SK-N-SH (cell line): ENCODE results near the gene SNPH. TPM values are rescaled to one million over a fixed set of nuclear protein-coding genes. Genes with fewer than 3 reads are reported as not detected.

Experiments used
- CTCF ChIA-PET: fragments of 300-600, 350-600 bp; formaldehyde crosslinking; extraction: SDS; loops from one replicate; lab custom pipeline; 2021; lab: Yijun Ruan, JAX
- POLR2A ChIA-PET: fragments of 350-600 bp; sonication (Branson Sonifier 250); formaldehyde crosslinking; extraction: SDS; loops from one replicate; lab custom pipeline; 2020; ENCODE audit warnings: antibody characterized with exemption, inconsistent platforms; lab: Yijun Ruan, JAX
- DNase-seq: peaks from one replicate; pipeline ENCODE4 v3.0.0; 2012
- H2AFZ ChIP-seq: fragments of 200-600 bp; sonication (generic); 2 replicates; pipeline ENCODE4 v1.8.1; 2016; ENCODE audit warnings: antibody characterized with exemption, mild to moderate bottlenecking, low read depth
- H3F3A ChIP-seq: fragments of 200-600 bp; sonication (generic); replicated peaks from 2 replicates; pipeline ENCODE3; 2016; ENCODE audit warnings: antibody characterized with exemption, mild to moderate bottlenecking; ENCODE audit not compliant: insufficient read depth
- H3K27ac ChIP-seq, 2 experiments: fragments of 200-500 bp in 1 of 2; fragments of 200-600 bp in 1 of 2; sonication (Bioruptor generic) in 1 of 2; sonication (generic), shearing (Covaris generic) in 1 of 2; 2 replicates each; pipeline versions ENCODE4 v1.5.1 to v1.6.1; 2014 to 2016; ENCODE audit warnings: low read depth in 2 of 2, inconsistent platforms in 1 of 2, low read length in 1 of 2, mild to moderate bottlenecking in 1 of 2, mixed read lengths in 1 of 2
- H3K27me3 ChIP-seq: fragments of 200-600 bp; sonication (generic), shearing (Covaris generic); 2 replicates; pipeline ENCODE4 v1.6.1; 2016; ENCODE audit warnings: mixed run types; ENCODE audit not compliant: insufficient read depth
- H3K36me3 ChIP-seq, 2 experiments: fragments of 200-500 bp in 1 of 2; fragments of 200-600 bp in 1 of 2; sonication (Bioruptor generic) in 1 of 2; sonication (generic) in 1 of 2; replicated peaks in 1 of 2; 2 replicates each; pipeline versions ENCODE3 to v1.5.1; 2014 to 2016; ENCODE audit warnings: low read length in 1 of 2, mild to moderate bottlenecking in 1 of 2; ENCODE audit not compliant: insufficient read depth in 2 of 2, control insufficient read depth in 1 of 2
- H3K4me1 ChIP-seq, 2 experiments: fragments of 200-500 bp in 1 of 2; fragments of 200-600 bp in 1 of 2; sonication (Bioruptor generic) in 1 of 2; sonication (generic), shearing (Covaris generic) in 1 of 2; 2 replicates each; pipeline versions ENCODE4 v1.5.1 to v1.6.1; 2014 to 2016; ENCODE audit warnings: low read depth in 1 of 2, low read length in 1 of 2, mixed run types in 1 of 2; ENCODE audit not compliant: insufficient read depth in 2 of 2, control insufficient read depth in 1 of 2
- H3K4me2 ChIP-seq: fragments of 200-600 bp; sonication (generic), shearing (Covaris generic); 2 replicates; pipeline ENCODE4 v1.6.1; 2017; ENCODE audit warnings: mixed run types
- H3K4me3 ChIP-seq, 2 experiments: fragments of 200-500 bp in 1 of 2; fragments of 200-600 bp in 1 of 2; sonication (Bioruptor generic) in 1 of 2; sonication (generic), shearing (Covaris generic) in 1 of 2; 2 replicates each; pipeline versions ENCODE4 v1.5.1 to v1.8.1; 2014 to 2016; ENCODE audit warnings: low read depth in 2 of 2, inconsistent platforms in 1 of 2, low read length in 1 of 2, mild to moderate bottlenecking in 1 of 2, mixed read lengths in 1 of 2, moderate library complexity in 1 of 2
- H3K79me2 ChIP-seq: fragments of 200-600 bp; sonication (generic); 2 replicates; pipeline ENCODE4 v1.8.1; 2017; ENCODE audit warnings: mild to moderate bottlenecking; ENCODE audit not compliant: insufficient read depth
- H3K9ac ChIP-seq: fragments of 200-600 bp; sonication (generic); 2 replicates; pipeline ENCODE4 v1.6.1; 2017; ENCODE audit warnings: mixed run types
- H3K9me2 ChIP-seq: fragments of 200-600 bp; sonication (generic); 2 replicates; pipeline ENCODE4 v1.6.1; 2017; ENCODE audit warnings: mixed run types
- H3K9me3 ChIP-seq: fragments of 200-600 bp; sonication (generic); 2 replicates; pipeline ENCODE4 v1.6.1; 2017; ENCODE audit warnings: mixed run types, mild to moderate bottlenecking, moderate library complexity
- H4K20me1 ChIP-seq: fragments of 200-600 bp; sonication (generic); 2 replicates; pipeline ENCODE4 v1.6.1; 2017; ENCODE audit warnings: mild to moderate bottlenecking, mixed run types; ENCODE audit not compliant: insufficient read depth
- EZH2phosphoT487 ChIP-seq: fragments of 200-600 bp; sonication (generic); IDR thresholded peaks from 2 replicates; pipeline ENCODE4 v1.6.1; 2017; ENCODE audit warnings: low read depth, mixed run types, mild to moderate bottlenecking, antibody characterized with exemption, moderate library complexity, borderline replicate concordance
- FOSL2 ChIP-seq: IDR thresholded peaks from 2 replicates; pipeline ENCODE4 v1.4.0; 2012; ENCODE audit warnings: low read depth, mild to moderate bottlenecking, moderate library complexity, borderline replicate concordance
- FOXM1 ChIP-seq: IDR thresholded peaks from 2 replicates; pipeline ENCODE4 v1.4.0; 2012; ENCODE audit warnings: low read depth, mild to moderate bottlenecking
- JUND ChIP-seq: IDR thresholded peaks from 2 replicates; pipeline ENCODE4 v1.4.0; 2012
- NFIC ChIP-seq: IDR thresholded peaks from 2 replicates; pipeline ENCODE4 v1.4.0; 2012; ENCODE audit warnings: borderline replicate concordance
- PBX3 ChIP-seq: IDR thresholded peaks from 2 replicates; pipeline ENCODE4; 2012
- REST ChIP-seq: IDR thresholded peaks from 2 replicates; pipeline ENCODE4 v1.6.1; 2012; ENCODE audit warnings: mild to moderate bottlenecking, low read depth, low read length, moderate library complexity
- RFX5 ChIP-seq: IDR thresholded peaks from 2 replicates; pipeline ENCODE4 v1.6.1; 2012; ENCODE audit warnings: mild to moderate bottlenecking, improper control_type of control experiment, low read length
- RXRA ChIP-seq: IDR thresholded peaks from 2 replicates; pipeline ENCODE4 v1.4.0; 2012; ENCODE audit warnings: low read depth, mild to moderate bottlenecking, borderline replicate concordance
- SMC3 ChIP-seq: IDR thresholded peaks from 2 replicates; pipeline ENCODE4 v1.6.1; 2012; ENCODE audit warnings: low read depth, low read length, improper control_type of control experiment
- TEAD4 ChIP-seq: IDR thresholded peaks from 2 replicates; pipeline ENCODE4 v1.4.0; 2012; ENCODE audit warnings: mild to moderate bottlenecking, borderline replicate concordance; ENCODE audit not compliant: insufficient read depth
- WGBS: methylation state at CpG from one replicate; pipeline ENCODE4 v1.1.6; 2017; ENCODE audit warnings: low lambda C conversion rate; 5-methylcytosine and 5-hydroxymethylcytosine counted together
- polyA plus RNA-seq, 3 experiments: library from polyadenylated mRNA; depleted of rRNA; stranded (reverse); fragments of >200 nt; gene quantifications; 2 replicates each; pipeline ENCODE4 v1.2.3, GENCODE V29; 2012
- TF ChIP-seq, protein P1 (sequence below): fragments of 150-350 bp; IDR thresholded peaks from 2 replicates; pipeline ENCODE4 v1.6.1; 2016; ENCODE audit warnings: mild to moderate bottlenecking, low read depth, low read length
- TF ChIP-seq, protein P2 (sequence below): IDR thresholded peaks from 2 replicates; pipeline ENCODE4 v1.4.0; 2012; ENCODE audit warnings: low read depth, borderline replicate concordance

The SNPH gene
- polyA plus RNA-seq, 1 of the 3 experiments (the other 2 are of a cell fraction): 2.5 TPM

DNA sequence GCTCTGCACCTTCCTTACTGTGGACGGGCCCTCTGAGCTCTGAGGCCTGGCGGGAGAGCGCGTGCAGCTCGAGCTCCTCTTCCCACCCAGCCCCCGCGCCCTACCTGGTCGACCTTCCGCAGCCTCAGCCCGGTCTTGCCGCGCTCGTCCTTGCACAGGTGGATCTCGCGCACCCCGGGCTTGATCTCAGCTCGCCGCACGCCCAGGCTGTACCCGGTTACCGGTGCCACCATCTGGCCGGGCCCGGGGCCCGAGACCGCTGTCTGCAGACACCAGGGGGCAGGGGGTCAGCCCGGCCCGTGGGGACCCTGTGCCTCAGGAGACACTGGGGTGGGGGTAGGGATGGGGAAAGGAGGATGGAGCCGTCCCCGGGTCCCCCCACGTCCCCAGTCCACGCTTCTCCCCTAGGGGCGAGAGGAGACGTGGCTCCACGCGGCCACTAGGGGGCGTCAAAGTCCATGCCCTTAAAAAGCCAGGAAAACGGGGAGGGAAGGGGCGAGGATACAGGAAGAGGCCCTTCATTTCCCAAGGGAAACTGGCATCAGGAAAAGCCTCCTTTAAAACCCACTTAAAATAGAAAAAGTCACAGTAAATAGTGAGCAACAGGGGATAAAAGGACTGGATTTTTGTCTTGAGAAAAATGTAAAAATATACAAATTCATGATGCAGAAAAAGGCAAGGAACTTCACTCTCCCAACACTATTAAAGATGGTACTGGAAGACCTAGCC lies 47.3 kb downstream of the SNPH start (continued):
- TF ChIP-seq REST (no peak), SMC3 (peak; percentile 82), EZH2phosphoT487 (no peak), FOXM1 (no peak), FOSL2 (no peak), PBX3 (no peak), TEAD4 (no peak), JUND (no peak)
- TF ChIP-seq, protein P1, sequence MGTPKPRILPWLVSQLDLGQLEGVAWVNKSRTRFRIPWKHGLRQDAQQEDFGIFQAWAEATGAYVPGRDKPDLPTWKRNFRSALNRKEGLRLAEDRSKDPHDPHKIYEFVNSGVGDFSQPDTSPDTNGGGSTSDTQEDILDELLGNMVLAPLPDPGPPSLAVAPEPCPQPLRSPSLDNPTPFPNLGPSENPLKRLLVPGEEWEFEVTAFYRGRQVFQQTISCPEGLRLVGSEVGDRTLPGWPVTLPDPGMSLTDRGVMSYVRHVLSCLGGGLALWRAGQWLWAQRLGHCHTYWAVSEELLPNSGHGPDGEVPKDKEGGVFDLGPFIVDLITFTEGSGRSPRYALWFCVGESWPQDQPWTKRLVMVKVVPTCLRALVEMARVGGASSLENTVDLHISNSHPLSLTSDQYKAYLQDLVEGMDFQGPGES: no peak
- TF ChIP-seq, protein P2, sequence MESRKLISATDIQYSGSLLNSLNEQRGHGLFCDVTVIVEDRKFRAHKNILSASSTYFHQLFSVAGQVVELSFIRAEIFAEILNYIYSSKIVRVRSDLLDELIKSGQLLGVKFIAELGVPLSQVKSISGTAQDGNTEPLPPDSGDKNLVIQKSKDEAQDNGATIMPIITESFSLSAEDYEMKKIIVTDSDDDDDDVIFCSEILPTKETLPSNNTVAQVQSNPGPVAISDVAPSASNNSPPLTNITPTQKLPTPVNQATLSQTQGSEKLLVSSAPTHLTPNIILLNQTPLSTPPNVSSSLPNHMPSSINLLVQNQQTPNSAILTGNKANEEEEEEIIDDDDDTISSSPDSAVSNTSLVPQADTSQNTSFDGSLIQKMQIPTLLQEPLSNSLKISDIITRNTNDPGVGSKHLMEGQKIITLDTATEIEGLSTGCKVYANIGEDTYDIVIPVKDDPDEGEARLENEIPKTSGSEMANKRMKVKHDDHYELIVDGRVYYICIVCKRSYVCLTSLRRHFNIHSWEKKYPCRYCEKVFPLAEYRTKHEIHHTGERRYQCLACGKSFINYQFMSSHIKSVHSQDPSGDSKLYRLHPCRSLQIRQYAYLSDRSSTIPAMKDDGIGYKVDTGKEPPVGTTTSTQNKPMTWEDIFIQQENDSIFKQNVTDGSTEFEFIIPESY: no peak

GRCh38 chr20:1315804-1316203 lies 49.7 kb downstream of the SNPH start:
- Histone ChIP-seq H3F3A (no peaks in the 10 kb centered on the region), H2AFZ (no peak overlapping the region), H4K20me1 (no peaks in the 10 kb centered on the region), H3K4me2 (no peak overlapping the region), H3K36me3 (no peaks in the 10 kb centered on the region), H3K9ac (no peak overlapping the region), H3K27me3 (no peaks in the 10 kb centered on the region), H3K4me1 (0 out of 4 replicates have a peak, but pooled peaks cover 0 to 4% of the 10 kb centered on the region in 2 experiments), H3K27ac (no peak overlapping the region), H3K9me2 (no peaks in the 10 kb centered on the region), H3K79me2 (no peaks in the 10 kb centered on the region), H3K4me3 (no peak overlapping the region), H3K9me3 (no peaks in the 10 kb centered on the region)
- CTCF ChIA-PET: interaction anchor here (0.6 to 1.5 kb wide), 4 partner anchors 17 to 188 kb away, joined by 3 to 6 read pairs (median 4); no protein-coding TSS in a partner anchor
- POLR2A ChIA-PET: no interaction called here
- TF ChIP-seq RFX5 (no peak), FOSL2 (no peak), EZH2phosphoT487 (no peak), PBX3 (no peak), RXRA (no peak), NFIC (no peak)
- WGBS: 50% methylated on average over 5 of the region's 5 CpGs
- DNase-seq: no peak
